ENCODE data around the gene BRICD5.

BRICD5 gene

GRCh38 chr16:2237493-2238149, 27.0 kb upstream of the BRICD5 start:
- no peaks in the 10 kb centered on the region; the same call in 1 of the 2 replicates for H3K27me3 ChIP-seq (ENCODE audit: control insufficient read depth, insufficient read depth, low read length)
- no peaks in the 10 kb centered on the region for H3K9me3 ChIP-seq (ENCODE audit: control insufficient read depth, insufficient read depth, low read length)
- H3K27ac ChIP-seq (ENCODE audit: low read length), result no peak overlapping the region
- H3K4me3 ChIP-seq (ENCODE audit: low read length), result peak overlapping the region; percentile 19; the same call in 1 of the 2 replicates
- peaks cover 23% of the 10 kb centered on the region for H3K36me3 ChIP-seq (ENCODE audit: control insufficient read depth, insufficient read depth, low read length)
- no CpG with 5 or more reads among the region's 65 CpGs for WGBS (ENCODE audit: insufficient coverage, insufficient read length)
- peaks cover 4% of the 10 kb centered on the region for H3K4me1 ChIP-seq (ENCODE audit: control insufficient read depth, insufficient read depth, low read length)
- DNase-seq (ENCODE audit: low read depth, low spot score), result no peak

GRCh38 chr16:2237102-2237482, 26.4 kb upstream of the BRICD5 start:
- Histone ChIP-seq H3K27me3 (ENCODE audit: control insufficient read depth, insufficient read depth, low read length) (no peaks in the 10 kb centered on the region; the same call in 1 of the 2 replicates), H3K27ac (ENCODE audit: low read length) (no peak overlapping the region), H3K4me1 (ENCODE audit: control insufficient read depth, insufficient read depth, low read length) (peaks cover 4% of the 10 kb centered on the region), H3K4me3 (ENCODE audit: low read length) (peak overlapping the region; percentile 14; the same call in 1 of the 2 replicates), H3K36me3 (ENCODE audit: control insufficient read depth, insufficient read depth, low read length) (peaks cover 22% of the 10 kb centered on the region; the same call in 1 of the 2 replicates), H3K9me3 (ENCODE audit: control insufficient read depth, insufficient read depth, low read length) (no peaks in the 10 kb centered on the region)
- no CpG with 5 or more reads among the region's 40 CpGs for WGBS (ENCODE audit: insufficient coverage, insufficient read length)
- DNase-seq (ENCODE audit: low read depth, low spot score), result no peak

GRCh38 chr16:2236337-2237101, 25.9 kb upstream of the BRICD5 start, which contains the start of gene DNASE1L2:
TSS of gene DNASE1L2 (plus strand) at chr16:2236444. CDS start at chr16:2236817, 373 bp downstream.
- Histone ChIP-seq H3K4me3 (ENCODE audit: low read length) (peak within 1 kb of the TSS; percentile 14; the same call in 1 of the 2 replicates), H3K36me3 (ENCODE audit: control insufficient read depth, insufficient read depth, low read length) (peaks cover 28% of the 10 kb centered on the region), H3K4me1 (ENCODE audit: control insufficient read depth, insufficient read depth, low read length) (peaks cover 4% of the 10 kb centered on the region), H3K27ac (ENCODE audit: low read length) (no peak within 1 kb of the TSS), H3K27me3 (ENCODE audit: control insufficient read depth, insufficient read depth, low read length) (no peaks in the 10 kb centered on the region; the same call in 1 of the 2 replicates), H3K9me3 (ENCODE audit: control insufficient read depth, insufficient read depth, low read length) (no peaks in the 10 kb centered on the region)
- DNase-seq (ENCODE audit: low read depth, low spot score), result no peak
- no CpG with 5 or more reads among the region's 64 CpGs for WGBS (ENCODE audit: insufficient coverage, insufficient read length)

- Histone ChIP-seq H3K36me3 (ENCODE audit: control insufficient read depth, insufficient read depth, low read length) (peaks cover 30% of the 10 kb centered on the region), H3K27ac (ENCODE audit: low read length) (no peak overlapping the region)
Measured at GRCh38 chr16:2235695-2236336, 25.2 kb upstream of the BRICD5 start.

GRCh38 chr16:2235234-2235651, 24.6 kb upstream of the BRICD5 start:
- H3K27ac ChIP-seq (ENCODE audit: low read length), result no peak overlapping the region
- H3K4me3 ChIP-seq (ENCODE audit: low read length), result no peak overlapping the region
- H3K27me3 ChIP-seq (ENCODE audit: control insufficient read depth, insufficient read depth, low read length), result no peaks in the 10 kb centered on the region; the same call in 1 of the 2 replicates
- peaks cover 4% of the 10 kb centered on the region for H3K4me1 ChIP-seq (ENCODE audit: control insufficient read depth, insufficient read depth, low read length)
- no peaks in the 10 kb centered on the region for H3K9me3 ChIP-seq (ENCODE audit: control insufficient read depth, insufficient read depth, low read length)
- DNase-seq (ENCODE audit: low read depth, low spot score), result no peak
- peaks cover 30% of the 10 kb centered on the region for H3K36me3 ChIP-seq (ENCODE audit: control insufficient read depth, insufficient read depth, low read length)
- no CpG with 5 or more reads among the region's 28 CpGs for WGBS (ENCODE audit: insufficient coverage, insufficient read length)

More at GRCh38 chr16:2235695-2236336, 25.2 kb upstream of the BRICD5 start:
- Histone ChIP-seq H3K4me3 (ENCODE audit: low read length) (no peak overlapping the region), H3K4me1 (ENCODE audit: control insufficient read depth, insufficient read depth, low read length) (peaks cover 4% of the 10 kb centered on the region), H3K9me3 (ENCODE audit: control insufficient read depth, insufficient read depth, low read length) (no peaks in the 10 kb centered on the region), H3K27me3 (ENCODE audit: control insufficient read depth, insufficient read depth, low read length) (no peaks in the 10 kb centered on the region; the same call in 1 of the 2 replicates)
- WGBS (ENCODE audit: insufficient coverage, insufficient read length), result no CpG with 5 or more reads among the region's 19 CpGs
- no peak for DNase-seq (ENCODE audit: low read depth, low spot score)

GRCh38 chr16:2234813-2235170, 24.1 kb upstream of the BRICD5 start:
- Histone ChIP-seq H3K27ac (ENCODE audit: low read length) (no peak overlapping the region), H3K9me3 (ENCODE audit: control insufficient read depth, insufficient read depth, low read length) (no peaks in the 10 kb centered on the region), H3K4me3 (ENCODE audit: low read length) (no peak overlapping the region), H3K36me3 (ENCODE audit: control insufficient read depth, insufficient read depth, low read length) (peaks cover 31% of the 10 kb centered on the region), H3K4me1 (ENCODE audit: control insufficient read depth, insufficient read depth, low read length) (peaks cover 4% of the 10 kb centered on the region), H3K27me3 (ENCODE audit: control insufficient read depth, insufficient read depth, low read length) (no peaks in the 10 kb centered on the region; the same call in 1 of the 2 replicates)
- WGBS (ENCODE audit: insufficient coverage, insufficient read length), result no CpG with 5 or more reads among the region's 18 CpGs
- DNase-seq (ENCODE audit: low read depth, low spot score), result no peak

GRCh38 chr16:2233872-2234812, 23.5 kb upstream of the BRICD5 start:
- Histone ChIP-seq H3K4me3 (ENCODE audit: low read length) (no peak overlapping the region), H3K36me3 (ENCODE audit: control insufficient read depth, insufficient read depth, low read length) (peaks cover 36% of the 10 kb centered on the region), H3K4me1 (ENCODE audit: control insufficient read depth, insufficient read depth, low read length) (peaks cover 4% of the 10 kb centered on the region), H3K27me3 (ENCODE audit: control insufficient read depth, insufficient read depth, low read length) (no peaks in the 10 kb centered on the region; the same call in 1 of the 2 replicates), H3K27ac (ENCODE audit: low read length) (no peak overlapping the region), H3K9me3 (ENCODE audit: control insufficient read depth, insufficient read depth, low read length) (no peaks in the 10 kb centered on the region)
- no CpG with 5 or more reads among the region's 51 CpGs for WGBS (ENCODE audit: insufficient coverage, insufficient read length)
- no peak for DNase-seq (ENCODE audit: low read depth, low spot score)

GRCh38 chr16:2233046-2233775, 22.5 kb upstream of the BRICD5 start:
- no CpG with 5 or more reads among the region's 28 CpGs for WGBS (ENCODE audit: insufficient coverage, insufficient read length)
- Histone ChIP-seq H3K4me1 (ENCODE audit: control insufficient read depth, insufficient read depth, low read length) (peaks cover 2% of the 10 kb centered on the region), H3K36me3 (ENCODE audit: control insufficient read depth, insufficient read depth, low read length) (peaks cover 36% of the 10 kb centered on the region), H3K9me3 (ENCODE audit: control insufficient read depth, insufficient read depth, low read length) (no peaks in the 10 kb centered on the region), H3K27ac (ENCODE audit: low read length) (no peak overlapping the region), H3K27me3 (ENCODE audit: control insufficient read depth, insufficient read depth, low read length) (no peaks in the 10 kb centered on the region; the same call in 1 of the 2 replicates), H3K4me3 (ENCODE audit: low read length) (no peak overlapping the region)
- DNase-seq (ENCODE audit: low read depth, low spot score), result no peak

All from iPS DF 6.9 (cell line).